HG02588 (cell line): Measurements from ENCODE around the gene BCAN.

Source experiments
- ATAC-seq: cut with Tn5 transposase; IDR thresholded peaks from one replicate; pipeline ENCODE4 v1.9.1; 2021; ENCODE audit warnings: mild to moderate bottlenecking, moderate library complexity; ENCODE audit not compliant: unreplicated experiment

BCAN gene

DNA sequence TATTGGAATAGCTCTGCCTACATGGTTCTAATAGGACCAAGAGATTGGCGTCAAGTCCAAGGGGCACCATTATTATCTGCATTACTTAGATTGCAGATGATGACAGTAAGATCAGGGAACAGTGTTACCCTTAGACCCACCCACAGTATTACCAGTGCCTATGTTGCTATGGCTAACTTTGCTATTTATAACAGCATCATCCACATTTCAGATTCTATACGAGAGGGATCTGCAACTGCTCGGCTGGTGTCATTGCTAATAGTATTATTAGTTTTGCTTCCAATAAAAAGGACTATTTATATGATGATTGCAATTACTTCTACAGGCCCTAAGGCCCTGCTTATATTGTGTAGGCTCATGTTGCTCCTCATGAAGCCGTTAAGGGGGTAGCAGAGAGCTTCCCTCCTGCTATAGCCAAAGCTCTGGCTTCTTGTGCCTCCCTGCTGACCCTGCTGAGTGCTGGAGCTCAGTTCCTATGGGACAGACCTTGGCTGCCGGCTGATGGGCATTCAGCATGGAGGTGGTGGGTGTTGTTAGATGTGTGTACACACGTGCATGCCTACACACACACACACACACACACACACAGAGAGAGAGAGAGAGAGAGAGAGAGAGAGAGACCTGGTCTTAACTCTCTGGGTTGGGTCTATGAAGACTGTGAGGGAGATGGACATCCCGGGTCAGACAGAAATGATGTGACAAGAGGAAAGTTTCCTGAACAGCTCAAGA lies 1.3 kb downstream of the BCAN start:
- no peak for ATAC-seq

DNA sequence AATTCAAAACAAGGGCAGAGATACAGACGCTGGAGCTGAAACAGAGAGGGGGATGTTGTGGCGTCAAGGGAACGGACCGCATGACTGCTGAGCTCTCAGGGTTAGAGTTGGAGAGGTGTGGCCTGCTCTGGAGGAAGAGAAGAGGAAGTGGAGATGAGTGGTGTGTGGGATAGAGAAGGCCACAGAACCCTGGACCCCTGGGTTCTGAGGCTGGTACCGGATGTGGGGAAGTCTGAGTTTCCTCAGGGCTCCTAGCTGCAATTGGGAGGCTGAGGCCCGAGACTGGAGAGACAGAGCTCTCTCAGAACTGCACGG lies 1.8 kb downstream of the BCAN start:
- no peak for ATAC-seq

DNA sequence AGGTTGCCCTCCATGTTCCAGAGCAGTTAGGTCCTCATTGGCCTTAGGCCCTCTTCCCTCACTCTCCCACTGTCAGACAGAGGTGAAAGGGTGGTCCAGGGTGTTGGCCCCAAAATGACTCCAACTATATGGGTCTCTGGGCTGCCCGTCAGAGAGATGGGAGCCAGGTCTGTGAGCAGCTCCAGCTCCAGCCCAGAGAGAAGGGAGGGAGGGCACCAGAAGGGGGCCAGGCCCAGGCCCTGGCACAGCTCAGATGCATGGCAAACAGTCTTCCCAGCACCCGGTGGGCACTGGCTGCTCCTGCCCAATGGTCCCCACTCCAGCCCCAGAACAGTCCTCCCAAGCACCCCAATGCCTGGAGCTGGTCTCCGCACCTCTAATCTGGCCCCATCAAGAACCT lies 2.2 kb downstream of the BCAN start:
- ATAC-seq = no peak

- no peak for ATAC-seq
Observed at GRCh38 chr1:156644640-156645039, 2.7 kb downstream of the BCAN start.

DNA sequence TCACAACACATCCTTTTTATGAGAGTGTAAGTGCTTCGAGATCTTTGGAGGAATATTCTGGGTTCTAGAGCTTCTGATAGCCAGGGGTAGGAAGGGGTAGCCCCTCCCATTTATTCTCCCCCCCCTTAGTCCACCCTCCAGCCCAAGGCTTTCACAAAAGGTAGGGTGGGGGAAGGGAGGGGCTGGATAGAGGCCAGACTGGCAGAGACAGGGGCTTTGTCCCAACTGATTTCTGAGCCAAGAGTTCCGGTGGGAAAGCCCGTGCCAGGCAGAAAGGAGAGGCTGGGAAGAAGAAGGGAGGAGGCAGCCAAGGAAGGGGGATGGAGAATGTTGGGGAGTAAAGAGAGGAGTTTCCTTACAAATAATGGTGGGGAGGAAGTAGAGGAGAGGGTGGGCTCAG lies 3.1 kb downstream of the BCAN start:
- ATAC-seq = no peak

DNA sequence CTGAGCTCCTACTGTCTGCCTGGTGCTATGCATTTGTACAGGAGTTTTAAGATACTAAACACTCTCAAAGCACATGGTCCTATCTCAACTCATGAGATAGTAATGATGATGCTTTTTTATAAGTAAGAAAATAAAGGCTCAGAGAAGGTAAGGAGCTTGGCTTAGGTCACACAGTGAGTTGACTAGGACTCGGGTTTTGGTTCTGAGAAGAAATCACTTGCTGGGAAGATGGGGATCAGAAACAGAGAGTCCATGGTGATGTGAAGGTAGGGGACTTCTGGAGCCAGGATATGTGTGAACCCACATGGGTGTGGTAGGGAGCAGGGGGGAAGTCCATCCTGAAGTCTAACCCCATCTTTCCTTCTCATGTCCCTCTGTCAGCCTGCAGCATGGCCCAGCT lies 3.7 kb downstream of the BCAN start:
- no peak for ATAC-seq

DNA sequence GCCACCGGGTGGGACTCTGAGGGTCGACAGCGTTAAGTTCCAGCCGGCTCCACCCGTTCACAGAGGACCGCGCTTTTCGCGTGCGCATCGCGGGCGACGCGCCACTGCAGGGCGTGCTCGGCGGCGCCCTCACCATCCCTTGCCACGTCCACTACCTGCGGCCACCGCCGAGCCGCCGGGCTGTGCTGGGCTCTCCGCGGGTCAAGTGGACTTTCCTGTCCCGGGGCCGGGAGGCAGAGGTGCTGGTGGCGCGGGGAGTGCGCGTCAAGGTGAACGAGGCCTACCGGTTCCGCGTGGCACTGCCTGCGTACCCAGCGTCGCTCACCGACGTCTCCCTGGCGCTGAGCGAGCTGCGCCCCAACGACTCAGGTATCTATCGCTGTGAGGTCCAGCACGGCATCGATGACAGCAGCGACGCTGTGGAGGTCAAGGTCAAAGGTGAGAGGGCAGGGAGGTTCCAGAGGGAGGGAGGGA lies 4.9 kb downstream of the BCAN start:
- no peak for ATAC-seq

- no peak for ATAC-seq
Observed at GRCh38 chr1:156647351-156647750, 5.4 kb downstream of the BCAN start.

DNA sequence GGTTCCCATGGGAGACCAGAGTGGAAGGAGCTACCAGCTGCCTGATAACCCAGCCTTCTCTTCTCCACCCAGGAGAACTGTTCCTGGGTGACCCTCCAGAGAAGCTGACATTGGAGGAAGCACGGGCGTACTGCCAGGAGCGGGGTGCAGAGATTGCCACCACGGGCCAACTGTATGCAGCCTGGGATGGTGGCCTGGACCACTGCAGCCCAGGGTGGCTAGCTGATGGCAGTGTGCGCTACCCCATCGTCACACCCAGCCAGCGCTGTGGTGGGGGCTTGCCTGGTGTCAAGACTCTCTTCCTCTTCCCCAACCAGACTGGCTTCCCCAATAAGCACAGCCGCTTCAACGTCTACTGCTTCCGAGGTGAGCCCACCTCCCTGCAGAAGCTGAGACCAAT lies 6.6 kb downstream of the BCAN start:
- ATAC-seq = no peak

GRCh38 chr1:156648951-156649350 lies 7.0 kb downstream of the BCAN start:
- no peak for ATAC-seq

- no peak for ATAC-seq
Observed at GRCh38 chr1:156652131-156652991, 10.4 kb downstream of the BCAN start.

DNA sequence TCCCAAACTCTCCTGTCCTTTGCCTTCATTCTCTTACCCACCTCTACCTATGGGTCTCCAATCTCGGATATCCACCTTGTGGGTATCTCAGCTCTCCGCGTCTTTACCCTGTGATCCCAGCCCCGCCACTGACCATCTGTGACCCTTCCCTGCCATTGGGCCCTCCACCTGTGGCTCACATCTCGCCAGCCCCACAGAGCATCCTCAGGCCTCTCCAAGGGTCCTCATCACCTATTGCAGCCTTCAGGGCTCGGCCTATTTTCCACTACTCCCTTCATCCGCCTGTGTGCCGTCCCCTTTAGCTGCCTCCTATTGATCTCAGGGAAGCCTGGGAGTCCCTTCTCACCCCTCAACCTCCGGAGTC lies 11.1 kb downstream of the BCAN start:
- ATAC-seq = no peak

- no peak for ATAC-seq
Observed at GRCh38 chr1:156654700-156655099, 12.8 kb downstream of the BCAN start.

DNA sequence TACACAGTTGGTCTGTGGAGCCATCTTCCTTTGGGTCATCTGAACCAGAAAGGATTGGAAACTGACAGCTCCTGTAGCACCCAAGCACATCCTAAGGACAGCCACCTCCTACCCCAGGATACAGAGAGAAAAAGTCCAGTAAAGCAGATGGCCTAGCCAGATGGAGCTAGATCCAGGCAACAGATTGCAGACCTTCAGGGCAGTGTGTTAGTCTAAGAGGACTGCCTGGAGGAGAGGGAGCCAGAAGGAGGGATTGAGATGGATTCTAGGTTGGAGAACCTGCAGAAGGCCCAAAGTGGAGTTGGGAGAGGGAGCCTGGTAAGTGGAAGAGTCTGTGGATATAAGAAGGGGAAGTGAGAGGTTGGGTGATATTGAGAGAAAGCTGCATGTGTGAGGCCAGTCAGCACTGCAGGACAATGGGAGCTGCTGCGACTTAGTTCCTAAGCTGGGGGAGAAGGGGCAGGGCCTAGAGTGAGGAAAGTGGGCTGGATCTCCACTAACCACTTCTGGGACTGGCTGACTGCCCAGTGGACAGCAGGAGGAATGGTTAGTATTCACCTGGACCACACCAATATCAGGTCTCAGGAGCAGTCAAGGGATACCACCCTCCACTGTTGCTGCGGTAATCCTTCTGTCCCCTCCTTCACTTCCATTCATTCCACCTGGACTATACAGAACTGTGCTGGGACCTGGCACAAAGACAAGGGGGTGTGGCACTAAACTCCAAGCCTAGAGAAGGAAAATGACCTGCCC lies 13.4 kb downstream of the BCAN start:
- ATAC-seq = no peak

GRCh38 chr1:156655904-156656516 lies 14.1 kb downstream of the BCAN start:
- no peak for ATAC-seq

DNA sequence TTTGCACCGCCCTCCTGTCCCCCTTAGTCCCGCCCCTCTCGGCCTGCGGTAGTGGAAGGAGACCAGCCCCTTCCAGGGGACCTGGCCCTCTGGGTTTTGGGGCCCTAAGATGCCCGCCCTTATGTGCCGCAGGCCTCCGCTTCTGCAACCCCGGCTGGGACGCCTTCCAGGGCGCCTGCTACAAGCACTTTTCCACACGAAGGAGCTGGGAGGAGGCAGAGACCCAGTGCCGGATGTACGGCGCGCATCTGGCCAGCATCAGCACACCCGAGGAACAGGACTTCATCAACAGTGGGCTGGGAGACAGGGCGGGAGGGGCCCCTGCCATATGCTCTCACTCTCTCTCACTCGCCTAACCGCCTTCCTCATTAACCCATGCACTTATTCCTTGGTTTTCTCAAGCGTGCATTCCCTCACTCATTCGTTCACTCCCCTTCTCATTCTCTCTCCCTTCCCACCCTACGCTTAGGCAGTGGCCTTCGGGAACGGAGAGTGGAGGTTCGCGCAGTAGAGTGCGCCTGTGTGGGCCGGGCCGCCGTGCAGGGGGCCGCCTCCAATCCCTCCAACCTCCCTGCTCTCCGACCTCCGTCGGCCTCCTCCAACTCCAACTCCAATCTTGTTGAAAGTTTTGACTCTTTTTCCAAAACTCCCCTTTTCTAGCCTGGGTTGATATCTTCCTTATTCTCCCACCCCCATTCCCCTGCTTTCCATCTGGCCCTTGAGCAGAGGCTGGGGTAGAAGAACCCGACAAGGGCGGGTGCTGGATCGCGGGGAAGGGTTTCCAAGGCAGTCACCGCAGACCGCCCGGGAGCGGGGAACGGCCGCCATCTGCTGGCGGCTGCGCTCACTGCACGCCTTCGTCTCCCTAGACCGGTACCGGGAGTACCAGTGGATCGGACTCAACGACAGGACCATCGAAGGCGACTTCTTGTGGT lies 15.2 kb downstream of the BCAN start:
- no peak for ATAC-seq

DNA sequence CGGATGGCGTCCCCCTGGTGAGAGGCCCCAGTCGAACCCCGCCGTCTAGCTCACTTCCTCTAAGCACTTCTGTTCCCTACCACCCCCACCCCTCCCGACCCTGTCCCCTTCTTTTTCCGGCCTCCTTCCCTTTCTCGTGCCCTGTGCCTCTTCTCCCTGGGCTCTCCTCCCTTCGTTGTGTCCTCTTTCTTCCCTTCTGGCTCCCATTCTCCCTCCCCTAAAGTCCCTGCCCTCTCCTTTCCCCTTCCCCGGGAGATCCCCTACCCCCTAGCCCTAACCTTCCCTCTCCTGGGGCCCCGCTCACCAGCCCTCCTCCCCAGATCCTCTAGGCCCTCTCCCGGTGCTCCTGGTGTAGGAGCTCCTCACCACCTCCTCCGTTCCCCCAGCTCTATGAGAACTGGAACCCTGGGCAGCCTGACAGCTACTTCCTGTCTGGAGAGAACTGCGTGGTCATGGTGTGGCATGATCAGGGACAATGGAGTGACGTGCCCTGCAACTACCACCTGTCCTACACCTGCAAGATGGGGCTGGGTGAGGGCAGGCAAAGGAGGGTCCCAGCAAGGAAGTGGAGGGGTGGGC lies 15.9 kb downstream of the BCAN start:
- ATAC-seq = no peak

DNA sequence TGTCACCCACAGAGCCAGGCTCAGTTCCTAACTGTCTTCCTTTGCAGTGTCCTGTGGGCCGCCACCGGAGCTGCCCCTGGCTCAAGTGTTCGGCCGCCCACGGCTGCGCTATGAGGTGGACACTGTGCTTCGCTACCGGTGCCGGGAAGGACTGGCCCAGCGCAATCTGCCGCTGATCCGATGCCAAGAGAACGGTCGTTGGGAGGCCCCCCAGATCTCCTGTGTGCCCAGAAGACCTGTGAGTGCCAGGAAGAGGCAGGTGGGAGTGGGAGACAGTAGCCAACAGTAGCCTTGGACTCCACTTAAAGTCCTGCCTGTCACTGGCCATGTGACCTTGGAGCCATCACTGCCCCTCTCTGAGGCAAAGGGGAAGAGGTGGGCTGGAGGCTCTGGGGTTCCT lies 16.6 kb downstream of the BCAN start:
- no peak for ATAC-seq

DNA sequence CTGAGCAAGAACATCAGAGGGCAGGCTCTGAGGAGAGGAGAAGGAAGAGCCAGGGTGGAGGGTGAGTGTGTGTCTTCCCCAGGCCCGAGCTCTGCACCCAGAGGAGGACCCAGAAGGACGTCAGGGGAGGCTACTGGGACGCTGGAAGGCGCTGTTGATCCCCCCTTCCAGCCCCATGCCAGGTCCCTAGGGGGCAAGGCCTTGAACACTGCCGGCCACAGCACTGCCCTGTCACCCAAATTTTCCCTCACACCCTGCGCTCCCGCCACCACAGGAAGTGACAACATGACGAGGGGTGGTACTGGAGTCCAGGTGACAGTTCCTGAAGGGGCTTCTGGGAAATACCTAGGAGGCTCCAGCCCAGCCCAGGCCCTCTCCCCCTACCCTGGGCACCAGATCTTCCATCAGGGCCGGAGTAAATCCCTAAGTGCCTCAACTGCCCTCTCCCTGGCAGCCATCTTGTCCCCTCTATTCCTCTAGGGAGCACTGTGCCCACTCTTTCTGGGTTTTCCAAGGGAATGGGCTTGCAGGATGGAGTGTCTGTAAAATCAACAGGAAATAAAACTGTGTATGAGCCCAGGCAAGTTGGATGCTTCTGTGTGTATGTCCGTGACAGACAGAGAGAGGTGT lies 17.1 kb downstream of the BCAN start:
- no peak for ATAC-seq

DNA sequence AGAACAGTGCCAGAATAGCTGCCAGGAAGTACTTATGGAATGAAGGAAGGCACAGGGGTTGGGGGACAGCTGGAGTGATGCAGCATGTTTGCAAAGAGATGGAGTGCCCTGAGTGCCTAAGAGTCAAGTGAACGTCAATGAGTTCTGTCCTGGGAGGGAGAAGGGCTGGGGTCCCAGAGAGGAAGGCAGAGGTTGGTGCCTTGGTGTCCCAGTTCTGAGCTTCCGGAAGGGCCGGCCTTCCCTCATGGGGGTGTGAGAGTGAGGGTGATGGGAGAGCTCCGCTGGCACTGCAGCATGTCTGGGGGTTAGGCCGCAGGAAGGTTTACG lies 17.7 kb downstream of the BCAN start:
- no peak for ATAC-seq
